HG02970 (cell line): ENCODE measurements around the gene TMPRSS12.
"Not testable (repeated sequence)": the region's sequence is repeated elsewhere in the genome, so short reads cannot be mapped to it uniquely, and the experiment has no call there.

Experiments used
- ATAC-seq: cut with Tn5 transposase; IDR thresholded peaks from one replicate; pipeline ENCODE4 v1.9.1; 2021; ENCODE audit warnings: mild to moderate bottlenecking, moderate library complexity, moderate number of reproducible peaks; ENCODE audit not compliant: unreplicated experiment, low FRiP score

The TMPRSS12 gene

GRCh38 chr12:50855218-50855617, 12.5 kb downstream of the TMPRSS12 start:
- not testable (repeated sequence) for ATAC-seq

DNA sequence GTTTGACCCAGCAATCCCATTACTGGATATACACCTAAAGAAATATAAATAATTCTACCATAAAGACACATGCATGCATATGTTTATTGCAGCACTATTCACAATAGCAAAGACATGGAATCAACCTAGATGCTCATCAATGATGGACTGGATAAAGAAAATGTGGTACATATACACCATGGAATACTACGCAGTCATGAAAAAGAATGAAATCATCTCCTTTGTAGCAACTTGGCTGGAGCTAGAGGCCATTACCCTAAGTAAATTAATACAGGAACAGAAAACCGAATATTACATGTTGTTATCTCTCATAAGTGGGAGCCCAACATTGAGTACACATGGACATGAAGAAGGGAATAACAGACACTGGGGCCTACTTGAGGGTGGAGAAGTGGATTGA, 13.0 kb downstream of the TMPRSS12 start:
- not testable (repeated sequence) for ATAC-seq

GRCh38 chr12:50859621-50860310, 17.0 kb downstream of the TMPRSS12 start:
- ATAC-seq: no peak

DNA sequence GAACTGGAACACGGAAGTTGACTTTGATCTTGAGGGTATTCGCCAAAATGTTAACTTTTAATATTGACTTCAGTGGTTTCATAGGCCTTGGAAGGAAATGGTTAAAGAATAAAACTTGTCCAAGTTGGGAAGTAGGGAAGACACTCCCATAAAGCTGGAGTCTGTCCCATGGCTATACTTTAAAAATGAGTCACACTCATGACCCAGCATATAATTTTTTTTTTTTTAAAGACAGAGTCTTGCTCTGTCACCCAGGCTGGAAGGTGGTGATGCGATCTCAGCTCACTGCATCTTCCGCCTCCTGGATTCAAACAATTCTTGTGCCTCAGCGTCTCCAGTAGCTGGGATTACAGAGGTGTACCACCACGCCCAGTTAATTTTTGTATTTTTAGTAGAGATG, 19.6 kb downstream of the TMPRSS12 start:
- no peak for ATAC-seq

DNA sequence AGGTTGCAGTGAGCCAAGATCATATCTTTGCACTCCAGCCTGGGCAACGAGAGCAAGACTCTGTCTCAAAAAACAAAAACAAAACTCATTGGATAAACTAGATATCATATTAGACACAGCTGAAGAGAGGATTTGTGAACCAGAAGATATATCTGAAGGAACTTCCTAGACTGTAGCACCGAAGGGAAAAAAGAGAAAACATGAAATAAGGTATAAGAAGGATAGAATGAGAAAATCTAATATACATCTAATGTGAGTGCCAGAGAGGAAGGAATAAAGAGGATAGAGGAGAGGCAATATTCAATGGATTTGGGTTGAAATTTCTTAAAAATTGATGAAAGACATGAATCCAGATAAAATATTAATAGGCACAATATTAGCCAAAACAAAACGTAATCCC, 22.5 kb downstream of the TMPRSS12 start:
- no peak for ATAC-seq

GRCh38 chr12:50868881-50869280, 26.2 kb downstream of the TMPRSS12 start:
- ATAC-seq: not testable (repeated sequence)

DNA sequence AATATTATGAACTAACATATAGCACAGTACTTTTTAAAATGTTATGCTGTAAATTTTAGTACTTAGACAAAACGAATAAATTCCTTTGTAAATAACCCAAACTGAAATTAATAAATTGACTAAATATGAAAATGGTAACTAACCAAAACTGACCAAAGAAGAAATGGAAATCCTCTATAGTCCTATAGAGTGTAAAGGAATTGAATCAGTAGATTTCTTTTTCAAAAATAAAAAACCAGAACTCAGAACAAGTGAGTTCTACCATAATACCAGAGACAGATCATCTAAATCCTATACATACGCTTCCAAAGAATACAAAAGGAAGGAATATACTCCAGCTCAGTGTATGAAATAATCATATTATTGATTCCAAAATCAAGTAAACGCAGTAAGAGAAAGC, 39.8 kb downstream of the TMPRSS12 start:
- no peak for ATAC-seq

GRCh38 chr12:50887191-50887590, 44.5 kb downstream of the TMPRSS12 start:
- no peak for ATAC-seq

GRCh38 chr12:50888666-50889065, 45.9 kb downstream of the TMPRSS12 start:
- no peak for ATAC-seq

- ATAC-seq: no peak
Observed at GRCh38 chr12:50894241-50894640, 51.5 kb downstream of the TMPRSS12 start.

DNA sequence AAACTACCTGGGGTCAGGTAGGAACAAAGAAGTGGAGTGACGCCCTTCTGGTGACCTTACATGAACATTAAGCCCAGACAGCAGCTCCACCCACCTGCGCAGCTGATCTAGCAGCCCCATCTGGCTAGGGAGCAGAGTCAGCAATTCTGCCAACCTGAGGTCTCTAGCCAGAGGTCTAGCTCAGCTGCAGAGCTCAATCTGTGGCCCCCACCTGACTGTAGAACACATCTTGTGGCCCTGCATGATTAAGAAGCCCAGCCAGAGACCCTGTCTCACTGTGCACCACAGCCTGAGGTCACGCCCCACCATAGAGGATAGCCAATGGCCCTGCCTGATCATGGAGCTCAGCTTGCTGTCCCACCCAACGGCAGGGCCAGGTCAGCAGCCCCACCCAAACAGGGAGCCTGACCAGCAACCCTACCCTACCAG, 59.0 kb downstream of the TMPRSS12 start:
- no peak for ATAC-seq

- not testable (repeated sequence) for ATAC-seq
Observed at GRCh38 chr12:50908479-50908878, 65.8 kb downstream of the TMPRSS12 start.

DNA sequence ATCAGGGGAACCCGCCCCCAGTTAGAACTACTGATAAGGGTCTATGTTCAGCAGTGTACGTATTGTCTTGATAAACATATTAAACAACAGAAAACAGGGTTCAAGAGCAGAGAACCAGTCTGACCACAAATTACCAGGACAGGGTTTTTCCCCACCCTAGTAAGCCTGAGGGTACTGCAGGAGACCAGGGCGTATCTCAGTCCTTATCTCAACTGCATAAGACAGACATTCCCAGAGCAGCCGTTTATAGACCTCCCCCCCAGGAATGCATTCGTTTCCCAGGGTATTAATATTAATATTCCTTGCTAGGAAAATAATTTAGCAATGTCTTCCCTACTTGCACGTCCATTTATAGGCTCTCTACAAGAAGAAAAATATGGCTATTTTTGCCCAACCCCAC, 69.6 kb downstream of the TMPRSS12 start:
- not testable (repeated sequence) for ATAC-seq

- ATAC-seq: no peak
Observed at GRCh38 chr12:50913224-50913623, 70.5 kb downstream of the TMPRSS12 start.

- ATAC-seq: no peak
Observed at GRCh38 chr12:50914872-50915484, 72.3 kb downstream of the TMPRSS12 start.

DNA sequence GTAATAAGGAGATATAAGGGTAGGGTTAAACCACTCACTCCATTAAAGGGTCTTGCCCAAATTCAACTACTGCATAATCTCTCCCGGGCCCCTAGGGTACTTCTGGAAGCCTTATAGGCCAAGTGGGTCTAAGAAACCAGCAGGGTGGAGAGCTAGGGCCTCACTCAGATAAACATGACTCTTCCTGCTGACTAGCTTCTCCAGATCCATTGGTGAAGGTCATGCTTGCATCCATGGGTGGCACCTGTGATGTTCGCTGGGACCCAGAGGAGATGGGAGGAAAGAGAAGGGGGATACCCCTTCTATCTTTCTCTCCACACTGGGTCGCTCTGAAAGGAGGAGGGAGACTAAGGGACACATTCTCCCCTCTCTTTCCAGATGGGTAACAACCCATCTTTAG, 73.6 kb downstream of the TMPRSS12 start:
- ATAC-seq: no peak

GRCh38 chr12:50918584-50919316, 76.0 kb downstream of the TMPRSS12 start:
- no peak for ATAC-seq

- no peak for ATAC-seq
Observed at GRCh38 chr12:50922820-50923219, 80.1 kb downstream of the TMPRSS12 start.

DNA sequence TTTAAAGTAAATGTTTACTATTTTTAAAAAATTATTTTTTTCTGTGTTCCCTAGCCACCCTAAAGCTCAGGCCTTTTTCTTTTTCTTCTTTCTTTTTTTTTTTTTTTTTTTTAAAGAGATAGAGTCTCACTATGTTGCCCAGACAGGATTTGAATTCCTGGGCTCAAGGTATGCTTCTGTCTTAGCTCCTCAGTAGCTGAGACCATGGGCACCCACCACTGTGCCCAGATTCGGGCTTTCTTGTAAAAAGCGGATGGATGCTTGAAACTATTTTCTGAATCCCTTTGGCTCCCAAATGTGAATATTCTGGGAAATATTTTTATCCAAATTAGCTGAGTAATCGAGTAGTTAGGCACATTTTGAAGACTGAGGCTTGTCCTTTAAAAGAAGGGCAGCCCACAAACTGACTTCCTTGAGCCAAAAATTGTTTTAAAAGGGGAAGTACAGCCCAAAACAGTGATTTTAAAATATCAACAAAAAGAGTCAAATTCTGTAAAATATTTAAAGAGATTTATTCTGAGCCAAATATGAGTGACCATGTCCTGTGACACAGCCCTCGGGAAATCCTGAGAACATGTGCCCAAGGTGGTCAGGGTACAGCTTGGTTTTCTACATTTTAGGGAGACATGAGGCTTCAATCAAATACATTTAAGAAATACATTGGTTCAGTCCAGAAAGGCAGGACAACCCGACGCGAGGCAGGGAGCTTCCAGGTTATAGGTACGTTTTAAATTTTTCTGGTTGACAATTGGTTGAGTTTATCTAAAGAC, 80.8 kb downstream of the TMPRSS12 start:
- no peak for ATAC-seq

DNA sequence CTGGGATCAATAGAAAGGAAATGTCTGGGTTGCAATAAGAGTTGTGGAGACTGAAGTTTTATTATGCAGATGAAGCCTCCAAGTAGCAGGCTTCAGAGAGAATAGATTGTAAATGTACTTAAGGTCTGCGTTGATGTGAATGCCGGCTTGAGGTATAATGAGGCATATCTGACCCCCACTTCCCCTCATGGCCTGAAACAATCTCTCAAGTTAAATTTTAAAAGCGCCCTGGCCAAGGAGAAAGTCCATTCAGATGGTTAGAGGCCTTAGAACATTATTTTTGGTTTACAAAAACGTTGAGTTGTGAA, 81.4 kb downstream of the TMPRSS12 start:
- ATAC-seq: no peak
